Loucy (cell line): ENCODE measurements around the gene ANKRD13D.

Experiments used
- CTCF ChIP-seq: fragments of 200-600 bp; sonication (generic); conservative IDR thresholded peaks from 2 replicates; pipeline ENCODE4 v1.5.1; 2014; ENCODE audit warnings: mild to moderate bottlenecking, antibody characterized with exemption, low read length
- EZH2phosphoT487 ChIP-seq: fragments of 200-600 bp; IDR thresholded peaks from 2 replicates; pipeline ENCODE4 v1.6.1; 2018; ENCODE audit warnings: antibody characterized with exemption, mild to moderate bottlenecking, moderate library complexity, borderline replicate concordance

DNA sequence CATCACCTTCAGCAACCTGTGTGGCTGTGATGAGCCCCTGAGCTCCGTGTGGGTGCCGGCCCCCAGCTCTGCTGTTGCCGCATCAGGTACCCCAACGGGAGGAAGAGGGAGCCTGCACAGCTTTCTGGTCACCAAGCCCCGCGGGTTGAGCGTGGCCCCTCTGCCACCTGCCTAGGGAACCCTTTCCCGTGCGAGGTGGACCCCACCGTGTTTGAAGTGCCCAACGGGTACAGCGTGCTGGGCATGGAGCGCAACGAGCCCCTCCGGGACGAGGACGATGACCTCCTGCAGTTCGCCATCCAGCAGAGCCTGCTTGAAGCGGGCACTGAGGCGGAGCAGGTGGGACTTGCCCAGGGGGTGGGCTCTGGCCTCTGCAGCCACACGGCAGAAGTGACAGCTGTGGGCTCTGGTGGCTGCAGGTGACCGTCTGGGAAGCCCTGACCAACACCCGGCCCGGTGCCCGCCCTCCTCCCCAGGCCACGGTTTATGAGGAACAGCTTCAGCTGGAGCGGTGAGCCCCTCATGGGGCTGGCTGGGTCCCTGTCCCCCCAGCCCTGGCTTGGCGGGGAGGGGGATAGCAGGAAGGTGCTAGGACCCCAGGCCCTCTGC, 12.3 kb downstream of the ANKRD13D start:
- TF ChIP-seq CTCF, result no peak
- no peak for TF ChIP-seq EZH2phosphoT487
